Brain microvascular endothelial cell (primary cell): ENCODE measurements around the gene RASL11B.

Source experiments
- DNase-seq: peaks from one replicate; pipeline ENCODE4 v3.0.0-alpha.2; 2020
- H3K27ac ChIP-seq: fragments of 250-450 bp; sonication (Bioruptor Pico); 2 replicates; pipeline ENCODE4 v1.5.1; 2020; ENCODE audit warnings: mild to moderate bottlenecking, moderate library complexity
- H3K27me3 ChIP-seq: fragments of 250-450 bp; sonication (Bioruptor Pico); replicated peaks from 2 replicates; pipeline ENCODE4 v1.5.1; 2020; ENCODE audit warnings: mild to moderate bottlenecking
- H3K36me3 ChIP-seq: fragments of 250-450 bp; sonication (Bioruptor Pico); replicated peaks from 2 replicates; pipeline ENCODE4 v1.5.1; 2020; ENCODE audit warnings: mild to moderate bottlenecking
- H3K4me3 ChIP-seq: 2 replicates; pipeline ENCODE4 v1.5.1; 2011; ENCODE audit warnings: low read depth, mild to moderate bottlenecking, control low read depth, low read length, moderate library complexity
- CTCF ChIP-seq: IDR thresholded peaks from 2 replicates; pipeline ENCODE4 v1.5.1; 2011; ENCODE audit warnings: low read depth, mild to moderate bottlenecking, moderate library complexity, low read length, control low read depth, inconsistent platforms; ENCODE audit errors: missing control alignments
- in situ Hi-C: cut with HindIII; loops from 2 replicates; pipeline ENCODE4 v1.10.0; 2017; ENCODE audit warnings: low sequenced_read_pairs, low pct_ligation_motif_present

RASL11B gene

DNA sequence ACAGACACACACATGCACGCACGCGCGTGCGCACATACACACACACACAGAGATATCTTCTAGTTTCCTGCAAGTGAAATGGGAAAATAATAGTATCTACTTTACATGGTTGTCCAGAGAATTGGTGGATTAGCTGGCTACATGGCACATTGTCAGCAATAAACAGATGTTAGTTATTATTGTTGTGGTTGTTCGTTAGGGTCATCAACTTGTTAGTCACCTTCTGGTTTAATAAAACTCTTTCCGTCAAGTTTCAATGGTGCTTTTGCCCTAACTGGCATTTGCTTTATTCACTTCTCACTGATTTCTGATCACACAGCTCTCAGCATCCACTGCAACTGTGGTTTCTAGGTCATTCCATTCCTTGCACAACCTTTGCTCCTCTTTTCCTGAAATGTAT, 25.4 kb upstream of the RASL11B start:
- no peaks in the 10 kb centered on the region for H3K36me3 ChIP-seq
- TF ChIP-seq CTCF: no peak
- no peaks in the 10 kb centered on the region for H3K27me3 ChIP-seq
- no peak overlapping the region for H3K4me3 ChIP-seq
- in situ Hi-C loops: no loop called here
- no peak for DNase-seq
- no peak overlapping the region for H3K27ac ChIP-seq

DNA sequence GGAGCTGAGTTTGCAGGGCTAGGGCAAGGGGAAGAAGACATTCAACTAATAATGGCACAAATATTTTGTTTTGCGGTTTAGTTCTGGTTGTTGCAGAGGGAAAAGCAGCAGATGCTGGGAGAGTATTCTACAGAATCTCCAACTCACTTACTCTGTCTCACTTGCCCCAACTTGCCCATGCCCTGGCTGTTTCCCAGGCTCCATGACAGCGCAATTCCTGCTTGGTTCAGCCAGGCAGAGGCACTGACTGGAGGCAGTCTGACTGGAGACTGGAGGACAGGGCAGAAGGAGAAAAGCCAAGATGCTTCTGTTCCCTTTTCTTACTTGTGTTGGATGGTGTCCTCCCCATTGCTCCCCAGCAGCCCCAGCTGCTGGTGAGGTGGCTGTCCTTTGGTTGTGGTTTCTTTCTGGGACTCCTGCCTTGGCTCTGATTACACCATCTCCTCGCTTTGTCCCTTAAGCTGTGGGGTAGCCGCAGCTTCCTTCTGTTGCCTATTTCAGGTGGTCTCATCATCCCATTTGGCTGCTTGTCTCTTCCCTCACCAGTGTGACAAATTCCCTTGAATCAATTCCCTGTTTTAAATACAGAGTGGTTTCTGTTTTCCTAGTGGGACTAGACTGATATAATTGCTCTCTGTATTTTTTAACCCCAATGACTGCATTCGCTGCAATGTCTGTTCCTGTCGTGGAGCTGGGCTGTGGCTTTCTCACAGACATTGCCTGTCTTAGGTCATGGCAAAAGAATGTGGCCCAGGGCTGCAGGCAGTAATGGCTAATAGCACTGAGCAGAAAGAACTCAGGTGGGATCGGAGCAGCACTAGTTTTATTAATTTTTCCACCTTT, 24.2 kb upstream of the RASL11B start:
- in situ Hi-C loops: no loop called here

GRCh38 chr4:52838729-52839586, 23.2 kb upstream of the RASL11B start:
- in situ Hi-C loops: no loop called here
- no peak overlapping the region for H3K4me3 ChIP-seq
- no peak overlapping the region for H3K27ac ChIP-seq
- H3K36me3 ChIP-seq: no peaks in the 10 kb centered on the region
- no peak for DNase-seq
- no peak for TF ChIP-seq CTCF
- no peaks in the 10 kb centered on the region for H3K27me3 ChIP-seq

More for the DNA sequence above, 24.2 kb upstream of the RASL11B start:
- Histone ChIP-seq H3K27ac (peak overlapping the region; percentile 43), H3K4me3 (no peak overlapping the region), H3K27me3 (no peaks in the 10 kb centered on the region), H3K36me3 (no peaks in the 10 kb centered on the region)
- peak; percentile 82 for DNase-seq
- TF ChIP-seq CTCF: no peak

DNA sequence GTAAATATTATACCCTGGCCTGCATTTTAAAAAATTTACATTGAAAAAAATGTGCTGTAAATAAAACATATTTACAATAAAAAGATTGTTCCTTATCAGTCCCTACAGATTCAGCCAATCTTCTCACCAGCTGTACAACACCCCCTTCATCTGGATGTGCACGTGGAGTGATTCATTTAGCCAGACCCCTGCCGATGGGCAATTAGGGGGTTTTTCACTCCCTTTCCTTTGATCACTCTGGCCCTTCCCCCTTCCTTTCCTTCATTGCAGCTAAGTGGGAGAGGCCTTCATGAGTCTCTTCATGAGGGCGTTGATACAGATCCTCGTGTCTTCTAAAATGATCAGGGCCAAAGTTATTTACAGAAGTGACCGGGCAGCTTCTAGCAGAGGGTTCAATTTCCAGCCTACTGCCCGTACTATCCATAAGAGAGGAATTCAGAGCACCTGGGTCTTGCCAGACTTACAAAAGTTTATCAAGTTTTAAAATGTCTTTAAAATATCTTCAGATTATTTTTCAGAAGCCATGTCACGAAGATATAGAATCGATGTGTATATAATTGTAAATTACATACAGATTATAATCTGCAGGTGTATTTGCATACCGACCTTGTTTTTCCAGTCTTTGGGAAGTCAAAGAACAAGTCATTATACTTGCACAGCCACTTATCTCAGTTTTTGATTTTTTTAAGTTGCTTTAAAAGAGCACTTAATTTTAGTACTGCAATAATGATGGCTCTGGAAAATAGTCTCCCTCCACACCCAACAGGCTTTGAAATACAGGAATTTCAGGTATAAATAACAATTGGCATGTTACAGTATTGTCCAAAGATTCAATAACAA, 21.4 kb upstream of the RASL11B start:
- TF ChIP-seq CTCF: no peak
- DNase-seq: no peak
- H3K27me3 ChIP-seq: no peaks in the 10 kb centered on the region
- H3K4me3 ChIP-seq: no peak overlapping the region
- no peaks in the 10 kb centered on the region for H3K36me3 ChIP-seq
- H3K27ac ChIP-seq: no peak overlapping the region
- in situ Hi-C loops: no loop called here

DNA sequence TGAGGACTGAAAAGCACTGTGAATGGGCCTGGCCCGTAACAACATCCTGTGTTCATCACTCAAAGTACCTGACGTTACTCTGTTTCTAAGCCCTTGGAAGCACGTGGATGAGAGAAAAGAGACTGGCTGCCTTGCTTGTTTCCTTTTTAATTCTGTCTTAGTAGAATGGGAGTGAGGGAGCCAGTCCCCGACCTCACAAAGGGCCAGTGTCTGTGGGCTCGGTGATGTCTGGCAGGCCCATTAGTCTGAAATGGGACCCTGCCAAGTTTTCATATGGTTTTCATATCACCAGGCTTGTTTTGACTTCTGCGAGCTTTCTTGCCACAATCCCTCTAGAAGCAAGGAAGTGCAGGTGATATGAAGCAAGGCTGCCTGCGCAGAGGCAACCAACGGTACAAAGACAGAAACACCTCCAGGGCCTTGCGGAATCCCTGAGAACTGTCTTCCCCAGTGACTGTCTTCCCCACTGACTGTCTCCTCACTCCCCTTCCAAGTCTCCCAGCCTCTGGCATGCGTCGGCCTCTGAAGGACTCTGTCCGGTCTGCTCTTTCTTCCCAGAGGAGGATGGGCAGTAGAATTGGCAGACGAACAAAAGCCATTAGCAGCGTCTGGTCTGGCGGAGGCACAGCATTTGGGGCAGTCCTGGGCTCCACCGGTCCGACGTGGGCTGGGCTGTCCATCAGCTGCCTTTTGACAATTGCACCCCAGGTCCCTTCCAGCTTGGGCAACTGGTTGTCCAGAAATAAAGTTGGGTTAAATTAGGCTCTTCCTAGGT, 20.2 kb upstream of the RASL11B start:
- in situ Hi-C loops: no loop called here
- DNase-seq: no peak
- no peak for TF ChIP-seq CTCF
- no peak overlapping the region for H3K4me3 ChIP-seq
- H3K36me3 ChIP-seq: no peaks in the 10 kb centered on the region
- no peaks in the 10 kb centered on the region for H3K27me3 ChIP-seq
- H3K27ac ChIP-seq: no peak overlapping the region
